Adrenal gland (tissue), 12 donors: ENCODE data around the gene ZNF800. TPM values are rescaled to one million over a fixed set of nuclear protein-coding genes. Genes with fewer than 3 reads are reported as not detected.

ENCODE experiments used
- DNase-seq, 7 donors: peaks; one replicate each; pipeline ENCODE4 v3.0.0-alpha.2; 2019 to 2020
- H3K27ac ChIP-seq, 5 donors: fragments of 200-600 bp; sonication (generic) in 4 of 5; 1 replicate in 3 of 5; 2 replicates in 2 of 5; pipeline versions ENCODE4 v1.5.1 to v1.8.0; 2016 to 2020; ENCODE audit warnings: mild to moderate bottlenecking in 1 of 5
- H3K27me3 ChIP-seq: fragments of 200-600 bp; 2 replicates; pipeline ENCODE4 v1.8.0; 2021
- H3K36me3 ChIP-seq, 2 donors: fragments of 200-600 bp; replicated peaks in 1 of 2; 1 replicate in 1 of 2; 2 replicates in 1 of 2; pipeline versions ENCODE4 v1.5.1 to v1.8.0; 2018 to 2022
- H3K4me1 ChIP-seq, 2 donors: fragments of 200-600 bp; replicated peaks in 1 of 2; 1 replicate in 1 of 2; 2 replicates in 1 of 2; pipeline versions ENCODE4 v1.5.1 to v1.8.0; 2018 to 2021
- H3K4me3 ChIP-seq, 4 donors: fragments of 200-600 bp; sonication (generic) in 3 of 4; one replicate each; pipeline ENCODE4 v1.5.1; 2016 to 2018
- H3K9me3 ChIP-seq, 3 donors: fragments of 200-600 bp; sonication (generic) in 1 of 3; replicated peaks in 1 of 3; 1 replicate in 2 of 3; 2 replicates in 1 of 3; pipeline versions ENCODE4 v1.5.1 to v1.8.0; 2016 to 2021
- CTCF ChIP-seq, 6 experiments: fragments of 450-650 bp in 4 of 6; fragments of 200-600 bp in 2 of 6; sonication (generic) in 1 of 6; IDR thresholded peaks; 1 replicate in 5 of 6; 2 replicates in 1 of 6; pipeline versions ENCODE4 v1.5.1 to v1.8.0; 2016 to 2021; ENCODE audit warnings: antibody characterized with exemption in 6 of 6, mild to moderate bottlenecking in 2 of 6, moderate library complexity in 1 of 6
- POLR2A ChIP-seq, 2 donors: fragments of 450-650 bp; IDR thresholded peaks; one replicate each; pipeline ENCODE4 v1.6.1; 2017; ENCODE audit warnings: antibody characterized with exemption in 2 of 2, mild to moderate bottlenecking in 2 of 2, moderate library complexity in 1 of 2
- whole genome bisulfite sequencing, 4 donors: extraction: QIAGEN DNeasy Blood & Tissue Kit in 2 of 4; methylation state at CpG; one replicate each; pipeline versions ENCODE4 v1.1.5 to v1.1.7; 2013 to 2017; 5-methylcytosine and 5-hydroxymethylcytosine counted together
- intact Hi-C, 2 donors: fragments of 100-400 bp; cut with DNase I; formaldehyde crosslinking; loops; one replicate each; pipeline versions ENCODE4 v1.14.1 to v1.15.0; 2022 to 2023
- polyA plus RNA-seq, 3 donors: library from polyadenylated mRNA; stranded (reverse); fragments of 200-250 nt in 2 of 3; fragments of 350-450 nt in 1 of 3; fragmentation: Illumina TruSeq in 1 of 3; extraction: RNeasy Lipid Tissue Mini Kit (QIAGEN cat#74804) in 1 of 3; gene quantifications; one replicate each; pipeline ENCODE4 v1.2.3, GENCODE V29; 2013 to 2014
- total RNA-seq, 9 donors: library from RNA; depleted of rRNA in 4 of 9; stranded (reverse); fragments of >200 nt in 4 of 9; fragments of 120-200 nt in 1 of 9; fragmentation: NEBNext Ultra II Directional in 1 of 9; extraction: Animal tissue kit (Norgen Biotek cat#: 25700) in 1 of 9; gene quantifications; one replicate each; pipeline versions ENCODE4 v1.1.0 to v1.2.4, GENCODE V29; 2013 to 2023
- donor health status: healthy with polysubstance abuse.
- donor health status: Bipolar disorder and iron deficiency.
- donor health status: DM: yes; HTN: yes; CAD: no.
- donor health status: DM: no; HTN: no; CAD: no.
- donor health status: DM: no; HTN: no; CAD: no.
- donor health status: DM: yes; HTN: yes; CAD: no.

Gene ZNF800
- total and polyA plus RNA-seq, 12 donors, result 11.0 to 41.6 (median 28.4) TPM

- H3K27me3 ChIP-seq, result no peaks in the 10 kb centered on the region
- intact Hi-C loops, result loop anchor here in 1 of 2 donors (10.0 kb wide), 1 partner anchor 167 kb away; no protein-coding TSS in a partner anchor
Measured at GRCh38 chr7:127348247-127348631, 44.3 kb downstream of the ZNF800 start.

GRCh38 chr7:127347567-127348246 lies 44.8 kb downstream of the ZNF800 start:
- Histone ChIP-seq H3K36me3 (no peaks in the 10 kb centered on the region), H3K4me1 (no peaks in the 10 kb centered on the region), H3K4me3 (peak overlapping the region in 2 of 4 donors; percentile 20 to 46), H3K27ac (no peak overlapping the region), H3K27me3 (no peaks in the 10 kb centered on the region), H3K9me3 (no peaks in the 10 kb centered on the region)
- WGBS, 4 donors, result 3 to 13% (median 6%) methylated on average over 31 to 79 of the region's 79 CpGs
- intact Hi-C loops, result loop anchor here in 1 of 2 donors (10.0 kb wide), 1 partner anchor 167 kb away; no protein-coding TSS in a partner anchor
- TF ChIP-seq POLR2A (IDR thresholded peaks at IDR 0.05) (no peak), CTCF (IDR thresholded peaks at IDR 0.05) (peak in 4 of 6 experiments; percentile 11 to 74 (median 57))
- peak; percentile 59 to 76 (median 73) for DNase-seq

More at GRCh38 chr7:127348247-127348631, 44.3 kb downstream of the ZNF800 start:
- TF ChIP-seq CTCF (IDR thresholded peaks at IDR 0.05) (peak in 1 of 6 experiments; percentile 24), POLR2A (IDR thresholded peaks at IDR 0.05) (no peak)
- Histone ChIP-seq H3K4me1 (no peaks in the 10 kb centered on the region), H3K36me3 (no peaks in the 10 kb centered on the region), H3K27ac (no peak overlapping the region), H3K4me3 (peak overlapping the region in 2 of 4 donors; percentile 20 to 46), H3K9me3 (no peaks in the 10 kb centered on the region)
- 95 to 99% (median 96%) methylated on average over 3 of the region's 3 CpGs for WGBS, 4 donors
- no peak for DNase-seq

GRCh38 chr7:127346575-127347256 lies 45.8 kb downstream of the ZNF800 start:
- H3K27me3 ChIP-seq, result no peaks in the 10 kb centered on the region
- no peaks in the 10 kb centered on the region for H3K36me3 ChIP-seq
- DNase-seq, result peak in 1 of 7 donors; percentile 26
- H3K4me1 ChIP-seq, result no peaks in the 10 kb centered on the region
- no peak overlapping the region for H3K27ac ChIP-seq
- H3K4me3 ChIP-seq, result no peak overlapping the region
- WGBS, 4 donors, result 86 to 92% (median 88%) methylated on average over 8 to 9 of the region's 9 CpGs
- TF ChIP-seq POLR2A (IDR thresholded peaks at IDR 0.05) (no peak), CTCF (IDR thresholded peaks at IDR 0.05) (no peak)
- intact Hi-C loops, result loop anchor here in 1 of 2 donors (10.0 kb wide), 1 partner anchor 168 kb away; no protein-coding TSS in a partner anchor
- no peaks in the 10 kb centered on the region for H3K9me3 ChIP-seq

GRCh38 chr7:127342596-127342995 lies 49.9 kb downstream of the ZNF800 start:
- Histone ChIP-seq H3K27ac (no peak overlapping the region), H3K36me3 (no peaks in the 10 kb centered on the region), H3K4me3 (no peak overlapping the region), H3K9me3 (no peaks in the 10 kb centered on the region), H3K27me3 (no peaks in the 10 kb centered on the region), H3K4me1 (no peaks in the 10 kb centered on the region)
- no peak for TF ChIP-seq POLR2A (IDR thresholded peaks at IDR 0.05)
- WGBS, 4 donors, result 55 to 84% (median 68%) methylated on average over 1 of the region's 1 CpG
- no peak for DNase-seq
- intact Hi-C loops, result loop anchor here in 1 of 2 donors (10.0 kb wide), 1 partner anchor 172 kb away; no protein-coding TSS in a partner anchor
